ENCODE measurements around the gene IL9. TPM values are rescaled to one million over a fixed set of nuclear protein-coding genes. Genes with fewer than 3 reads are reported as not detected.

Gene IL9
- total and polyA plus RNA-seq, 2 of the 13 experiments (the other 11 are each of a cell fraction or from before 2014, with no cell fraction given), result not detected

DNA sequence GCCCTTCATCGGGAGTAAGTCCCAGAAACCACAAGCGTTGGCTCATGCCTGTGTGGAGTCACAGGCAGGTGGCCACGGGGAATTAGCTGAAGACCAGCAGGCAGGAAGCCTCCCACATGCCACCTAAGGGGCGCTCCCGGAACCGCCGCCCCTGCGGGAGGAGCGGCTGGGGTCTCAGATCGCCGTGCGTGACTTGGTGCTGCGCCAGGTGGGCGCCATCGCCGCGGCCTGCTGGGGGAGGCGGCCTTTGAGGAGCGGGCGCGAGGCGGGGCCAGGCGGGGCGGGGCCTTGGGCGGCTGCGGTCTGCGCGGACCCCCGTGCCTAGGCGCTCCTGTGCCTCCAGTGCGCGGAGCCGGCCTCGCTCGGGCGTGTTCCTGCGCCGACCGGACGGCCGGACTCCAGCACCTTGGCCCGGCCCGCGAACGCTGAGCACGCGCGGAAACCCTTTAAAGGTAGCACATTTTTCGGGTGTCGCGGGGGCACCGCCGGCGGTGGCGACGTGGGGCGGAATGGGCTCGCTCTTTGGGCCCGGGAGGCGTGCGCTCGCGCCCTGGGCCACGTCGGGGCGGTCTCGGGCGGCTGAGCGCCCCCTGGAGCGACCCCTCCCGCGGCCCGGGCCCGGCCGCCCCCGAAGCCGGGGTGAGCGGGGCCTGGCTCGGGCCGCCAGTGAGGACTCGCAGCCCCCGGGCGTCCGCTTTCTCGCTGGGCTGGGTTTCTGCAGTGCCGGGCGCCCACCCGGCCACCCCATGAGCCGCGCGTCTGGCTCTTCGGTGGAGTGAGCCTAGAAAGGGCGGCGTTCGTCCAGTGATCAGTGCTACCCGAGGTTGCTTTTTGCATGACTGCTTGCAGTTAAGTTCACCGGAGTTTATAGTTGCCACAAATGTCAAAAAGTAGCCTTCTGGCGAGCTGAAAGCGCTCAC is 34.6 kb upstream of the IL9 start (continued):
- TF ChIP-seq, protein P1, sequence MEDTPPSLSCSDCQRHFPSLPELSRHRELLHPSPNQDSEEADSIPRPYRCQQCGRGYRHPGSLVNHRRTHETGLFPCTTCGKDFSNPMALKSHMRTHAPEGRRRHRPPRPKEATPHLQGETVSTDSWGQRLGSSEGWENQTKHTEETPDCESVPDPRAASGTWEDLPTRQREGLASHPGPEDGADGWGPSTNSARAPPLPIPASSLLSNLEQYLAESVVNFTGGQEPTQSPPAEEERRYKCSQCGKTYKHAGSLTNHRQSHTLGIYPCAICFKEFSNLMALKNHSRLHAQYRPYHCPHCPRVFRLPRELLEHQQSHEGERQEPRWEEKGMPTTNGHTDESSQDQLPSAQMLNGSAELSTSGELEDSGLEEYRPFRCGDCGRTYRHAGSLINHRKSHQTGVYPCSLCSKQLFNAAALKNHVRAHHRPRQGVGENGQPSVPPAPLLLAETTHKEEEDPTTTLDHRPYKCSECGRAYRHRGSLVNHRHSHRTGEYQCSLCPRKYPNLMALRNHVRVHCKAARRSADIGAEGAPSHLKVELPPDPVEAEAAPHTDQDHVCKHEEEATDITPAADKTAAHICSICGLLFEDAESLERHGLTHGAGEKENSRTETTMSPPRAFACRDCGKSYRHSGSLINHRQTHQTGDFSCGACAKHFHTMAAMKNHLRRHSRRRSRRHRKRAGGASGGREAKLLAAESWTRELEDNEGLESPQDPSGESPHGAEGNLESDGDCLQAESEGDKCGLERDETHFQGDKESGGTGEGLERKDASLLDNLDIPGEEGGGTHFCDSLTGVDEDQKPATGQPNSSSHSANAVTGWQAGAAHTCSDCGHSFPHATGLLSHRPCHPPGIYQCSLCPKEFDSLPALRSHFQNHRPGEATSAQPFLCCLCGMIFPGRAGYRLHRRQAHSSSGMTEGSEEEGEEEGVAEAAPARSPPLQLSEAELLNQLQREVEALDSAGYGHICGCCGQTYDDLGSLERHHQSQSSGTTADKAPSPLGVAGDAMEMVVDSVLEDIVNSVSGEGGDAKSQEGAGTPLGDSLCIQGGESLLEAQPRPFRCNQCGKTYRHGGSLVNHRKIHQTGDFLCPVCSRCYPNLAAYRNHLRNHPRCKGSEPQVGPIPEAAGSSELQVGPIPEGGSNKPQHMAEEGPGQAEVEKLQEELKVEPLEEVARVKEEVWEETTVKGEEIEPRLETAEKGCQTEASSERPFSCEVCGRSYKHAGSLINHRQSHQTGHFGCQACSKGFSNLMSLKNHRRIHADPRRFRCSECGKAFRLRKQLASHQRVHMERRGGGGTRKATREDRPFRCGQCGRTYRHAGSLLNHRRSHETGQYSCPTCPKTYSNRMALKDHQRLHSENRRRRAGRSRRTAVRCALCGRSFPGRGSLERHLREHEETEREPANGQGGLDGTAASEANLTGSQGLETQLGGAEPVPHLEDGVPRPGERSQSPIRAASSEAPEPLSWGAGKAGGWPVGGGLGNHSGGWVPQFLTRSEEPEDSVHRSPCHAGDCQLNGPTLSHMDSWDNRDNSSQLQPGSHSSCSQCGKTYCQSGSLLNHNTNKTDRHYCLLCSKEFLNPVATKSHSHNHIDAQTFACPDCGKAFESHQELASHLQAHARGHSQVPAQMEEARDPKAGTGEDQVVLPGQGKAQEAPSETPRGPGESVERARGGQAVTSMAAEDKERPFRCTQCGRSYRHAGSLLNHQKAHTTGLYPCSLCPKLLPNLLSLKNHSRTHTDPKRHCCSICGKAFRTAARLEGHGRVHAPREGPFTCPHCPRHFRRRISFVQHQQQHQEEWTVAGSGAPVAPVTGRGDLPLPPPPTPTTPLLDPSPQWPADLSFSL (CRISPR knock-in tag; IDR thresholded peaks at IDR 0.05), result no peak
- TF ChIP-seq ZNF563 (CRISPR knock-in tag; IDR thresholded peaks at IDR 0.05) (peak; percentile 48; the same call in 1 of the 2 replicates), ZNF619 (CRISPR knock-in tag; IDR thresholded peaks at IDR 0.05) (no peak), FOXO1 (CRISPR knock-in tag; IDR thresholded peaks at IDR 0.05) (no peak), POLR2A (IDR thresholded peaks at IDR 0.05; ENCODE audit: insufficient read depth in 1 of 2, low read depth in 2 of 2, low read length in 2 of 2) (peak; percentile 53 to 77), KLF12 (CRISPR knock-in tag; IDR thresholded peaks at IDR 0.05; ENCODE audit: borderline replicate concordance) (0 out of 2 replicates have a peak, but pooled peaks have one; percentile 42), SYNCRIP (IDR thresholded peaks at IDR 0.05; ENCODE audit: insufficient read depth, low read depth, low read length) (no peak), NCOA2 (CRISPR knock-in tag; IDR thresholded peaks at IDR 0.05) (0 out of 2 replicates have a peak, but pooled peaks have one; percentile 13), NFKB2 (CRISPR knock-in tag; IDR thresholded peaks at IDR 0.05; ENCODE audit: borderline replicate concordance) (peak; percentile 30; the same call in 1 of the 2 replicates), ATF6 (CRISPR knock-in tag; conservative IDR thresholded peaks at IDR 0.05) (no peak), KMT2A (CRISPR knock-in tag; IDR thresholded peaks at IDR 0.05) (no peak; the same call in 1 of the 2 replicates), CAMTA2 (CRISPR knock-in tag; IDR thresholded peaks at IDR 0.05; ENCODE audit: borderline replicate concordance) (no peak), ZNF446 (CRISPR knock-in tag; IDR thresholded peaks at IDR 0.05) (no peak), SIX1 (CRISPR knock-in tag; IDR thresholded peaks at IDR 0.05; ENCODE audit: borderline replicate concordance) (no peak), ZNF331 (CRISPR knock-in tag; IDR thresholded peaks at IDR 0.05) (peak; percentile 41), ZFP90 (CRISPR knock-in tag; IDR thresholded peaks at IDR 0.05; ENCODE audit: borderline replicate concordance) (0 out of 2 replicates have a peak, but pooled peaks have one; percentile 32), MEIS2 (CRISPR knock-in tag; IDR thresholded peaks at IDR 0.05) (no peak; the same call in 1 of the 2 replicates), NFIB (CRISPR knock-in tag; IDR thresholded peaks at IDR 0.05; ENCODE audit: borderline replicate concordance) (no peak), ZMYM3 (CRISPR knock-in tag; IDR thresholded peaks at IDR 0.05) (peak; percentile 35; the same call in 1 of the 2 replicates)
- TF ChIP-seq, protein P2, sequence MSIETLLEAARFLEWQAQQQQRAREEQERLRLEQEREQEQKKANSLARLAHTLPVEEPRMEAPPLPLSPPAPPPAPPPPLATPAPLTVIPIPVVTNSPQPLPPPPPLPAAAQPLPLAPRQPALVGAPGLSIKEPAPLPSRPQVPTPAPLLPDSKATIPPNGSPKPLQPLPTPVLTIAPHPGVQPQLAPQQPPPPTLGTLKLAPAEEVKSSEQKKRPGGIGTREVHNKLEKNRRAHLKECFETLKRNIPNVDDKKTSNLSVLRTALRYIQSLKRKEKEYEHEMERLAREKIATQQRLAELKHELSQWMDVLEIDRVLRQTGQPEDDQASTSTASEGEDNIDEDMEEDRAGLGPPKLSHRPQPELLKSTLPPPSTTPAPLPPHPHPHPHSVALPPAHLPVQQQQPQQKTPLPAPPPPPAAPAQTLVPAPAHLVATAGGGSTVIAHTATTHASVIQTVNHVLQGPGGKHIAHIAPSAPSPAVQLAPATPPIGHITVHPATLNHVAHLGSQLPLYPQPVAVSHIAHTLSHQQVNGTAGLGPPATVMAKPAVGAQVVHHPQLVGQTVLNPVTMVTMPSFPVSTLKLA (IDR thresholded peaks at IDR 0.05), result no peak
